DMS 273 (cell line): ENCODE results near the gene MAN2A2.
"Not testable (repeated sequence)": the region's sequence is repeated elsewhere in the genome, so short reads cannot be mapped to it uniquely, and the experiment has no call there.

ENCODE experiments used
- DNase-seq: peaks from one replicate; lab custom pipeline; 2025; ENCODE audit not compliant: unreplicated experiment; lab: John Stamatoyannopoulos, UW

MAN2A2 gene

DNA sequence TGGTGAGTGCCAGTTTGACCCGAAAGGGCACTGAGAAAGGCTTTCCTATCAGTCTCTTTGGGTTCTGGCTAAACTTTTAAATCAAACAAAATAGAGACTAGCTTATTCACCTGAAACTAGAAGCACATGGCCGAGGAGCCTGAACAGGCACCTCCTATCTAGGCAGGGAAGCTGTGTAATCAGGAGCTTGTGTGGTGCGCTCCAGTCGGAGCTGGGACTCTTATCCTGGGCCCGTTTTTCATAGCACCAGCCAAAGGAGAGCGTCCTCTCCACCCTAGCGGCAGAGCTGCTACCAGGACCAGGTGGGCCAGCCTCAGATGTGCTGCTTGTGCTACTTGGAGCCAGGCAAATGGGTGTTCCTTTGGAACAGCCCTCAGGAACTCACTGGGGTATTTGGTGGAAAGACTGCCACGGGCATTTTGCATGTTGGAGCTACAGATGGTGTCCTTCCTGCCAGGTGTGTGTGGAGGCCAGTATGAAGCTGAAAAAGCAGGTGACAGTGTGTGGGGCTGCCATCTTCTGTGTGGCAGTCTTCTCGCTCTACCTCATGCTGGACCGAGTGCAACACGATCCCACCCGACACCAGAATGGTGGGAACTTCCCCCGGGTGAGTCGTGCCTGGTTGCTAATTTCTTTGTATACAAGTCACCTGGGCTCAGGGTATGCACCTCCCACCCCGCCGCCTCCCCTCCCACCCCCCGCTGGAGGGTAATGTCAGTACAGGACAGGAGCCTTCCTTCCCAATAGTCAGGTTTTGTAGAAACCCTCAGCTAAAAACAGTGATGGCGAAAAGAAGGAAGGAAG is 833 bp downstream of the MAN2A2 start:
- DNase-seq = peak; percentile 22

DNA sequence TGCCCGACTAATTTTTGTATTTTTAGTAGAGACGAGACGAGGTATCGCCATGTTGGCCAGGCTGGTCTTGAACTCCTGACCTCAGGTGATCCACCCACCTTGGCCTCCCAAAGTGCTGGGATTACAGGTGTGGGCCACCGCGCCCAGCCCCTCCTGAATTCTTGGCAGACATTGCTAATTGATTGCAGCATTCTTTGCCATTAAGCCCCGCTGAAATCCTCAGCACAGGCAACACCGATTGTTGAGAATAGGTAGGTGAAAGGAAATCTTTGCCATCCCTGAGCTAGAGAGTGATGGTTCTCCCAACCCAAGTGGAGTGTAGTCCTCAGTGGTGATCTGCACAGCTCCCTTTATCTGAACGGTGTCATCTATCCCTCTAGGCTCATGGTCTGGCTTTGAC is 1.6 kb downstream of the MAN2A2 start:
- DNase-seq = no peak

DNA sequence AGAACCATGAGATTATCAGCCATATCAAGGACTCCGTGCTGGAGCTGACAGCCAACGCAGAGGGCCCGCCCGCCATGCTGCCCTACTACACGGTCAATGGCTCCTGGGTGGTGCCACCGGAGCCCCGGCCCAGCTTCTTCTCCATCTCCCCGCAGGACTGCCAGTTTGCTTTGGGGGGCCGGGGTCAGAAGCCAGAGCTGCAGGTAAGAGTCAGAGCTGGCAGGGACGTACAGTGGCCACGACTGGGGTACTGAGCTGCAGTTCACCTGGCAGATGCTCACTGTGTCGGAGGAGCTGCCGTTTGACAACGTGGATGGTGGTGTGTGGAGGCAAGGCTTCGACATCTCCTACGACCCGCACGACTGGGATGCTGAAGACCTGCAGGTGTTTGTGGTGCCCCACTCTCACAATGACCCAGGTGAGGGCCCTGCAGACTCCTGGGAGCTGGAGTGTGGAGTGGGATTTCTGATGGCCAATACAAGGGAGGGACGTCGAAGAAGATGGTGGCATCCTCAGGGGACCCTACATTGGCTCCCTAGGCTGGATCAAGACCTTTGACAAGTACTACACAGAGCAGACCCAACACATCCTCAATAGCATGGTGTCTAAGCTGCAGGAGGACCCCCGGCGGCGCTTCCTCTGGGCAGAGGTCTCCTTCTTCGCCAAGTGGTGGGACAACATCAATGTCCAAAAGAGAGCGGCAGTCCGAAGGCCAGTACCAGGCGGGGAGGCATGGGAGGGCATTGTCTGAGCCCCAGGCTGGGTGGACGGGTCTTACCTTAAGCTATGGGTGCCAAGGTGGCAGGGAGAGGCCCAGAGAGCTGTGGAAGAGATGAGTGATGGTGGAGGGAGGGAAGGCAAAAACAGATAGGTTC is 2.4 kb downstream of the MAN2A2 start:
- DNase-seq = no peak

DNA sequence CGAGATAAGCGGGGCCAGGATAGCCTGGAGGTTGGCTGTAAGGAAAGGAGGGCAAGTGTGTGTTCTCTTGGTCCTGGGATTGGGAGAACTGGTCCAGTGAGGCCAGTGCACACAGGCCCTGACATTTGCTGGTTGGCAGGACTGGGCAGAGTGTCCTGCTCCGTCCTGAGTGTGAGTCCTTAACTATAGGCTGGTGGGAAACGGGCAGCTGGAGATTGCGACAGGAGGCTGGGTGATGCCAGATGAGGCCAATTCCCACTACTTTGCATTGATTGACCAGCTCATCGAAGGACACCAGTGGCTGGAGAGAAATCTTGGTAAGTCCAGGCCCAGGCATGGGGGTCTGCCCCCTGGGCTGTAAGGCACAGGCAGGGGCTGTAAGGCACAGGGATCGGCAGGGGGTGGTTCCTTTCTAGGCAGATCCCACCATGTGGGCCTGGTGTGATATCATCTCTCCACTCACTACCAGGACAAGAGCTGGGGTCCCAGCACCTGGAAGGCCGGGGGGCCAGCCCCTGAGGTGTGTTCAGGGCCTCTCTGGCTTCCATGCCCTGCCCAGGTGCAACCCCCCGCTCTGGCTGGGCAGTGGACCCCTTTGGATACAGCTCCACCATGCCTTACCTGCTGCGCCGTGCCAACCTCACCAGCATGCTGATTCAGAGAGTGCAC is 3.2 kb downstream of the MAN2A2 start:
- DNase-seq = no peak

DNA sequence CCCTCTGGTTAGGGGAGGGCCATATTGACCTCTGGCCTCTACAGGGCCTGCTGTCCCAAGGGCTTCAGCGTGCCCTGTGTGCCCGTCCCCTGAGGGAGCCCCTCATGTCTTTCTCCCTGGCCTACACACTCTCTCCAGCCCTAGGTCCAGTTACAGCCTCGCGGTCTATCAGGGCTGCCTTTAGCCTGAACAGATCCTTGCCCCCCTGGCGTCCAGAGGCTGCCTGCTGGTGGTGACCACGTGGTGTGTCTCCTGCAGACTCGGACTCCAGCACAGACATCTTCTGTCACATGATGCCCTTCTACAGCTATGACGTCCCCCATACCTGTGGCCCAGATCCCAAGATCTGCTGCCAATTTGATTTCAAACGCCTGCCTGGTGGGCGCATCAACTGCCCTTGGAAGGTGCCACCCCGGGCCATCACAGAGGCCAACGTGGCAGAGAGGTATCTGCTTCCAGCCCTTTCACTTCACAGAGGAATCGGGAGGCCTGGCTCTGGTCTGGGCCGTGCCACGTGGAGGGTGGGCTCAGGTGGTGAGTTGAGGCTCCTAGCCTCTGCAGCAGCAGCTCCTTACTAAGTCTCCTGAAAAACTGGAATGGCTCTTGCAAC is 4.1 kb downstream of the MAN2A2 start:
- DNase-seq = no peak

DNA sequence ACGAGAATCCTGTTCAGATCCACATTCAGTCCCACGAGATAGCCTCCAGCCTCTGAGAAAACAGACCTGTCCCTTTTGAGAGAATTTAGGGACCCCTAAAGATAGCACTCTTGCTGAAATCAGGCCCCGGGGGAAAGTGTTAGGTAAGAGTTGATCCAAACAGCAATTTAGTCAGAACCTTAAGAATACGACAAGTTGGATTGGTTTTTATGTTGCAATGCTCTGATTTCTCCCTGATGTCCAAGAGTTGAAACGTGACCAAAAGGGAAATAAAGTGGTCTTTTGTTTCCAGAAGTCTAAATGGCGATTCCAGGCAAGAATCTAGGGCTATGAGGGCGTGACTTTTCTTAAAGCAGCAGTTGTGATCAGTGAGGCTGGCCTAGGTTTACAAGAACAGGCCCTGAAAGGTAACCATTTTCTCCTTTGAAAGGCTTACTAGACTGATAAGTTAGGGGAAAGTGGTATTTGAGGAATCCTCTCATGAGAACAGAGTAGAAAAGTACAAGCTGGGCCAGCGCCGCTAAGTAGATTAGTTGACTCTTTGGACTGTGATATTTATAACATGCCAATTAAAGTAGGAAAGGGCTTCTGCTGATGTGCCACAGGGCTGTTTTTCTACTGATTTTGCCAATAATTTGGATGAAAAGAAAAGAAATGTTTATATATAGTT is 4.9 kb downstream of the MAN2A2 start:
- no peak for DNase-seq

DNA sequence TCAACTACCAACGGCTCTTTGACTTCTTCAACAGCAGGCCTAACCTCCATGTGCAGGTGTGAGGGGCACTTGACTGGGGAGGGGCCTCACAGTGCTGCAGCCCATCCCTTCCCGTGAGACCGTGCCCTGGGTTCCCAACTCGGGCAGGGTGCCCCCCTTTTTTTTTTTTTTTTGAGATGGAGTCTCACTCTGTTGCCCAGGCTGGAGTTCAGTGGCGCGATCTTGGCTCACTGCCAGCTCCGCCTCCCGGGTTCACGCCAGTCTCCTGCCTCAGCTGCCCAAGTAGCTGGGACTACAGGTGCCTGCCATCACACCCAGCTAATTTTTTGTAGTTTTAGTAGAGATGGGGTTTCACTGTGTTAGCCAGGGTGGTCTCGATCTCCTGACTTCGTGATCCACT is 6.3 kb downstream of the MAN2A2 start:
- not testable (repeated sequence) for DNase-seq

DNA sequence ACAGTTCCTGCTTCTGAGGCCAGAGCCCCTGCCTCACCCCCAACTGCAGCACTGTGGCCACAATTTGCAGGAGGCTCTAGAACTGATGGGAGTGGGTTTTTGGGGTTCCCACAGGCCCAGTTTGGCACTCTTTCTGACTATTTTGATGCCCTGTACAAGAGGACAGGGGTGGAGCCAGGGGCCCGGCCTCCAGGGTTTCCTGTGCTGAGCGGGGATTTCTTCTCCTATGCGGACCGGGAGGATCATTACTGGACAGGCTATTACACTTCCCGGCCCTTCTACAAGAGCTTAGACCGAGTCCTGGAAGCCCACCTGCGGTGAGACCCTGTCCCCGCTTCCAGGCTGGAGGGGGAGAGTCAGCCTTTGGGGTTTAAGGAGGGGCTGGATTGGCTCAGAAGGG is 6.9 kb downstream of the MAN2A2 start:
- DNase-seq = no peak

DNA sequence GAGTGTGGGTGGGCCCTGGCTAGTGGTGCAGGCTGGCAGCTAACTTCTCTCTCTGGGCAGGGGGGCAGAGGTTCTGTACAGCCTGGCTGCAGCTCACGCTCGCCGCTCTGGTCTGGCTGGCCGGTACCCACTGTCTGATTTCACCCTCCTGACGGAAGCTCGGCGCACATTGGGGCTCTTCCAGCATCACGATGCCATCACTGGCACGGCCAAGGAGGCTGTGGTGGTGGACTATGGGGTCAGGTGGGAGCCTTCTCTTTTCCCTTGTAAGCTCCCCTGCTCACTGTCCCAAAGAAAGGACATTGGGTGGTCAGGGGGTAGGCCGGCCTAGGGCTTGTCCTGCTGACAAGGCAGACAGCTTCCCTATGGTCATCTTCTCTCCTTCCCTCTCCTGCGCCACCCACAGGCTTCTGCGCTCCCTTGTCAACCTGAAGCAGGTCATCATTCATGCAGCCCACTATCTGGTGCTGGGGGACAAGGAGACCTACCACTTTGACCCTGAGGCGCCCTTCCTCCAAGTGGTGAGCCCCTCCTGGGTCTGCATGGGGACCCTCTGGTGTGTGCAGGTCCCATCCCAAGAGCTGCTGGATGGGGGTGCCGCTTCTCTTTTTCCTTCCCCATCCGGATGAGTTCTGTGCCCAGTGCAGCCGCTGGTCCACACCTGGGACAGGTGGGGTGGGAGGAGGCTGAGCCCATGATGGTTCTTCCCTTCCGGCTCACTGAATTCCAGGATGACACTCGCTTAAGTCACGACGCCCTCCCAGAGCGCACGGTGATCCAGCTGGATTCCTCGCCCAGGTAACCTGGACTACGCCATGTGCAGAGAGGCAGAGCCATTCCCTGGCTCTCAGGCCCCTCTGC is 7.6 kb downstream of the MAN2A2 start:
- DNase-seq = no peak

DNA sequence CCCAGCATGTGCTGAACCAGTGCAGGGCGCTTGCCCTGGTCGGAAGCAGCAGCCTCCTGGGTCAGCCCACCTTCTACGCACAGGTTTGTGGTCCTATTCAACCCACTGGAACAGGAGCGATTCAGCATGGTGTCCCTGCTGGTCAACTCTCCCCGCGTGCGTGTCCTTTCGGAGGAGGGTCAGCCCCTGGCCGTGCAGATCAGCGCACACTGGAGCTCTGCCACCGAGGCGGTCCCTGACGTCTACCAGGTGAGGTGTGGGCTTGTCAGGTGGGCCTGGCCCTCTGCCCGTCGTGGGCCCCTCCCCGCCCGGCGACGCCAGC is 8.2 kb downstream of the MAN2A2 start:
- DNase-seq = no peak

DNA sequence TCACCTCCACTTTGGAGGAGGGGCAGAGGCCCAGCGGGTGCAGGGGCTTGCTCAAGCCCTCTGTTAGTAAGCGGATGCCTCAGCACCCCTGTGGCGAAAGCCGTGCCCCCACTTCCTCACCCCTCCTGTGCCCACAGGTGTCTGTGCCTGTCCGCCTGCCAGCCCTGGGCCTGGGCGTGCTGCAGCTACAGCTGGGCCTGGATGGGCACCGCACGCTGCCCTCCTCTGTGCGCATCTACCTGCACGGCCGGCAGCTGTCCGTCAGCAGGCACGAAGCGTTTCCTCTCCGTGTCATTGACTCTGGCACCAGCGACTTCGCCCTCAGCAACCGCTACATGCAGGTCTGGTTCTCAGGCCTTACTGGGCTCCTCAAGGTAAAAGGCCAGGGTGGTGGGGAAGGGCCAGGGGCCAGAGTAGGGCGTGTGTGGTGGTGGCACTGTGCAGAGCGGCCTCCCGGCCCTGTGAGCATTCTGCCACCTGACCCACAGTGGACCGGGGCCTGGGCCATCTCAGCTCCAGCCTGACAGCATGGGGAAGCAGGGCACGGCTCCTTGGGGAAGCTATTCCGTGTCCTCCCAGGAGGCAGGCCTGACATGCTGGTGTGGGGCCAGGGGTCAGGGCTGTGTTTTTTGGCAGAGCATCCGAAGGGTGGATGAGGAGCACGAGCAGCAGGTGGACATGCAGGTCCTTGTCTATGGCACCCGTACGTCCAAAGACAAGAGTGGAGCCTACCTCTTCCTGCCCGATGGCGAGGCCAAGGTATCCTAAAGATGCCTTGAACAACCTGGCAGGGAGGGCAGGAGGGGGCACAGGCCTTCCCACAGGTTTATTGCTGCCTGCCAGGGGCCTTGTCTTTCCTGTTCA is 9.0 kb downstream of the MAN2A2 start:
- no peak for DNase-seq

DNA sequence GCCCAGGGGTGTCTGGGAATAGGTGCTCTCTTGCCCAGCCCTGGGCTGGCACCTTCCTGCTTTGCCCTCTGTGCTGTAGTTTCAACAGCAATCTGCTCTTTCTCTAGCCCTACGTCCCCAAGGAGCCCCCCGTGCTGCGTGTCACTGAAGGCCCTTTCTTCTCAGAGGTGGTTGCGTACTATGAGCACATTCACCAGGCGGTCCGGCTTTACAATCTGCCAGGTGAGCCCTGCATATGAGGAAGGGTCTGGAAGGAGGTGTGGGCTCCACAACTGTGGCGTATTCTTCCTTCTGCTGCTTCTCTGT is 9.6 kb downstream of the MAN2A2 start:
- DNase-seq = no peak

DNA sequence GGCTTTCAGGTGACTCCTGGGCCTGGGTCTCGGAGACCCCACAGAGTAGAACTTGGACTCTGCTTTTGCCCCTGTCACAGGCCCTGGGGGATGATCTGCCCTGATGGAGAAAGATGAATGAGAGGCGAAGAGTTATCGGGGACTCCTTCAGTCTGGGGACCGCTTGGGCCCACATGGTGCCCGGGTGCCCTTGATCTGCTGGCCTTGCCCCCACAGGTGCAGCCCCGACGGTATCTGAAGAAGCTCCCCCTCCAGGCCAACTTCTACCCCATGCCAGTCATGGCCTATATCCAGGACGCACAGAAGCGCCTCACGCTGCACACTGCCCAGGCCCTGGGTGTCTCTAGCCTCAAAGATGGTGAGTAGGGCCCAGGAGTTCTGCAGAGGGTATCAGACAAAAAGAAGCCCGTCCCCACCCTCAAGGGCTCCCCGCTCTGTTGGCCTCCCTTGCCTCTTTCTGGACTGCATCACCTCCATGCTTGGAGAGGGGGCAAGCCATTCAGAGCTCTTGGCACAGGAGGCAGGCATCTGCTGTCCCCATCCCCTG is 10.4 kb downstream of the MAN2A2 start:
- no peak for DNase-seq

DNA sequence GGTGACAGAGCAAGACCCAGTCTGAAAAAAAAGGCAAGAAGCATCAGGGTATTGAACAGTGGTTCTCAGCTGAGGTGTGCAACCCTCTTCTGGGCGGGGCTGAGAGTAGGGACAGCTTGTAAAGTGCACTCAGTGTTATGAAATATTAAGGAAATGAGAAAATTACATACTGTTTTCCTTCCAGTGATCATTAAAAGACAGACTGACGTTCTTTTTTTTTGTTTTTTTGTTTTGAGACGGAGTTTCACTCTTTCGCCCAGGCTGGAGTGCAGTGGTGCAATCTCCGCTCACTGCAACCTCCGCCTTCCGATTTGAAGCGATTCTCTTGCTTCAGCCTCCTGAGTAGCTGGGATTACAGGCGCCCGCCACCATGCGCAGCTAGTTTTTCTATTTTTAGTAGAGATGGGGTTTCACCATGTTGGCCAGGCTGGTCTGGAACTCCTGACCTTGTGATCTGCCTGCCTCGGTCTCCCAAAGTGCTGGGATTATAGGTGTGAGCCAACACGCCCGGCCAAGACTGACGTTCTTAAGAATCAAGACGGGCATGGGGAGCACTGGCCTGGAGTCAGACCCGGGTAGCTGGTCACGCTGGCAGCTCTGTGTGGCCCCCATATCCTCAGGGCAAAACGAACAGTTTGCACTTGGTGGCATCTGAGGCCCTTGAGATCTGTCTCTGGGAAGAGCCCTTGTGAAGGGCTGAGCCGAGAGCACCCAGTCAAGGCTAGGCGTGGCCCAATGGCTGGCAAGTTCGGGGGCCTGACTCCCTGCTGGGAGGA is 11.4 kb downstream of the MAN2A2 start:
- peak; percentile 35 for DNase-seq

DNA sequence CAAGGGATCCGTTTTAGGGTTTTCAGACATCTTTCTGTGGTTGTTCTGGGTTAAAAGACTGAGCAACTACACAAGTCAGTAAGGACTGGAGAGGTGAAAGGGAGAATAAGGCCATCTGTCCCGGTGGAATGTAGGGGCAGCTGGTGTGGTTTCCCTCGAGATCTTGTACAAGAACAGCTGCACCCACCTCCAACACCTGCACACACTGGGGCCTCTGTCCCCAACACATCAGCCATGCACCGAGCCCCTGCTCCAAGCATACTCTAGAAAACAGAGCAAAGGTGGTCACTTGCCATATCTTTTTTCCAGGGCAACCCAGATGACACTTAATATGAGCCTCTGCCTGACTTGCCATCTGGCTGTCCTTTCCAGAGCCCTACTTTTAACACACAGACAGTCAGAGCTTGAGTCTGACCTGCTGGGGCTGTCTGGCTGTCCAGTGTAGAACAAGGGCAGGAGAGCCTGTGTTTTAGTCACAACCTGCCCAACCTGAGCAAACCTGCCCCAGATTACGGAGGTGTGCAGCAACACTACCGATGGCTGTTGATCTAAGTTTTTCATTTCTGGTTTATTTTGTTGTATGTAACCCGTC is 12.2 kb downstream of the MAN2A2 start:
- peak; percentile 69 for DNase-seq

DNA sequence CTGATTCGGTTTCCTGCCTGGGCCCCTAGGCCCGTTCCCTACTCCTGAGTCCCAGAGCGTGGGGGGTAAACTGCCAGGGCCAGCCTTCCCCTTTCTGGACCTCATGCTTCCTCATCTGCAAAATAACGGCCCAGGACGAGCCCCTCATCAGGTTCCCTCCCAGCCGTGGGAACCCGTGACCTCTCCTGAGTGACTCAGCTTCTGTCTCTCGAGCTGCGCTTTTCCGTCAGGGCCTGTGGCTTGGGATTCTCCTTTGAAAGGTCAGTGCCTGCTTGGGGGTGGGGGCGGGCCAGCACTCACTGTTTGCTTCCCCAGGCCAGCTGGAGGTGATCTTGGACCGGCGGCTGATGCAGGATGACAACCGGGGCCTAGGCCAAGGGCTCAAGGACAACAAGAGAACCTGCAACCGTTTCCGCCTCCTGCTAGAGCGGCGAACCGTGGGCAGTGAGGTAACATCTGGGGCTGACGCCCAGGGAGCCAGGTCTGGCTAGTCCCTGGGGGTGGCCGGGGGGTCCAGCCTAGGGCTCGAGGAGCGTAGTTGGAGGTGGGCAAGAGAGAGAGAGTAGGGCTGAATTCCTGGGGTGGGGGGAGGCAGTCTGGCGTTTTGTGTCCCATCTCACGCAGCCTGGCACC is 12.8 kb downstream of the MAN2A2 start:
- no peak for DNase-seq

DNA sequence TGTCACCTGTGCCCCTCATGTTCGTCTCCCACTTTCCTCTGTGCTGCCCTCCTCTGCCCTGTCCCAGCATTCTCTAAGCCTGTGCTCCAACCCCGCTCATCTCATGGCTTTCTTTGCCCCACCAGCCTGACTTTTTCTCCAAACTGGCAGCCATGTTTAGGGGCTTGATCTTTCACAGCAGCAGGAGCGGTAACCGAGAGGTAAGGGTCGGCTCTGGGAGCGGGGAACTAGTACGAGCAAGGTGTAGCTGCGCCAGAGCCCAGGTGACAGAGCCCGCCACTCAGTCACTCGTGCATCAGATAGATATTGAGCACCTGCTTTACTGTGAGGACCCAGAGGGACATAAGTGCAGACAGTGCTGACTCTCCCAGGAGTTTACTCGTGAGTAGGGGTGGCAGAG is 13.4 kb downstream of the MAN2A2 start:
- DNase-seq = no peak
